ENCODE measurements around the gene CD86. TPM values are rescaled to one million over a fixed set of nuclear protein-coding genes. Genes with fewer than 3 reads are reported as not detected.

CD86 gene
- total RNA-seq, 1 experiment from 2014 or later: not detected

- H3K4me1 ChIP-seq (ENCODE audit: control insufficient read depth in 1 of 2, insufficient read depth in 2 of 2, low read length in 2 of 2): no peaks in the 10 kb centered on the region
- intact Hi-C loops (cut with micrococcal nuclease): no loop called here
- no peaks in the 10 kb centered on the region for H3K9me3 ChIP-seq (ENCODE audit: control insufficient read depth in 1 of 2, insufficient read depth in 1 of 2, low read depth in 1 of 2, low read length in 2 of 2)
- no peak for TF ChIP-seq EZH2 (IDR thresholded peaks at IDR 0.05)
- TF ChIP-seq CEBPB (IDR thresholded peaks at IDR 0.05; ENCODE audit: low read depth): no peak
- no peak for TF ChIP-seq JUND (IDR thresholded peaks at IDR 0.05)
- no peak for TF ChIP-seq SRF (IDR thresholded peaks at IDR 0.05; ENCODE audit: low read depth)
- TF ChIP-seq ATF3 (IDR thresholded peaks at IDR 0.05): no peak
- TF ChIP-seq CTCF (IDR thresholded peaks at IDR 0.05 in 2 of 3, conservative IDR thresholded peaks at IDR 0.05 in 1 of 3; ENCODE audit: borderline replicate concordance in 1 of 3, insufficient read depth in 1 of 3, low read depth in 2 of 3, low read length in 2 of 3): no peak
- TF ChIP-seq FOSL1 (IDR thresholded peaks at IDR 0.05; ENCODE audit: low read depth): no peak
- no peak for TF ChIP-seq ZFX (IDR thresholded peaks at IDR 0.05)
- no peak for TF ChIP-seq EZH2phosphoT487 (IDR thresholded peaks at IDR 0.05; ENCODE audit: borderline replicate concordance)
- no peak for TF ChIP-seq EGR1 (IDR thresholded peaks at IDR 0.05; ENCODE audit: low read depth)
- no peak for TF ChIP-seq RAD21 (IDR thresholded peaks at IDR 0.05; ENCODE audit: low read depth)
- TF ChIP-seq ELF1 (IDR thresholded peaks at IDR 0.05; ENCODE audit: borderline replicate concordance, low read depth): no peak
- TF ChIP-seq SIN3A (IDR thresholded peaks at IDR 0.05; ENCODE audit: low read depth): no peak
- TF ChIP-seq YY1 (IDR thresholded peaks at IDR 0.05; ENCODE audit: extremely low read depth, insufficient replicate concordance, low read depth, low read length): no peak
- H3K27ac ChIP-seq (ENCODE audit: low read depth, low read length): no peak overlapping the region
- H3K4me3 ChIP-seq (replicated peaks in 1 of 2; ENCODE audit: low read depth in 1 of 2, low read length in 2 of 2): no peak overlapping the region
- no peaks in the 10 kb centered on the region for H4K20me1 ChIP-seq (ENCODE audit: insufficient read depth)
- no peak overlapping the region for H2AFZ ChIP-seq (ENCODE audit: low read depth, low read length, poor library complexity, severe bottlenecking)
- H3K9me2 ChIP-seq (ENCODE audit: insufficient read depth): no peaks in the 10 kb centered on the region
- H3K4me2 ChIP-seq (ENCODE audit: low read length): no peak overlapping the region
- DNase-seq (ENCODE audit: low read depth, low spot score) (no peak), ATAC-seq (no peak)
- ChIA-PET RAD21 (ENCODE audit: low non-redundant PET in 1 of 2, low total read pairs in 2 of 2, uncharacterized antibody in 2 of 2, unreplicated experiment in 2 of 2) (no interaction called here), CTCF (no interaction called here), POLR2A (no interaction called here)
- H3K9ac ChIP-seq (ENCODE audit: low read length): no peak overlapping the region
- H3K27me3 ChIP-seq (ENCODE audit: insufficient read depth, low read length): no peaks in the 10 kb centered on the region
- no peaks in the 10 kb centered on the region for H3K79me2 ChIP-seq (ENCODE audit: insufficient read depth, low read length)
- BruUV-seq (replicated peaks): no TSS peak
- H3K36me3 ChIP-seq (ENCODE audit: control insufficient read depth in 1 of 2, insufficient read depth in 2 of 2, low read length in 2 of 2): no peaks in the 10 kb centered on the region
Measured at GRCh38 chr3:122060040-122060698, 5.0 kb downstream of the CD86 start.

All from HCT116 (cell line).